DND-41 (cell line): ENCODE data around the gene MRPL39.

Experiments used
- CTCF ChIP-seq: IDR thresholded peaks from 2 replicates; pipeline ENCODE4 v1.5.1; 2012; ENCODE audit warnings: borderline replicate concordance, low read length, moderate library complexity, mild to moderate bottlenecking; ENCODE audit not compliant: poor library complexity, severe bottlenecking; ENCODE audit errors: extremely low read depth
- EZH2 ChIP-seq: IDR thresholded peaks from 3 replicates; pipeline ENCODE4 v1.6.1; 2012; ENCODE audit warnings: borderline replicate concordance, low read depth, mild to moderate bottlenecking, moderate library complexity, low read length, inconsistent platforms; ENCODE audit not compliant: severe bottlenecking

GRCh38 chr21:25569084-25569483 is 38.2 kb downstream of the MRPL39 start:
- TF ChIP-seq CTCF = no peak
- no peak for TF ChIP-seq EZH2
